ENCODE results near the gene AIDA.

DNA sequence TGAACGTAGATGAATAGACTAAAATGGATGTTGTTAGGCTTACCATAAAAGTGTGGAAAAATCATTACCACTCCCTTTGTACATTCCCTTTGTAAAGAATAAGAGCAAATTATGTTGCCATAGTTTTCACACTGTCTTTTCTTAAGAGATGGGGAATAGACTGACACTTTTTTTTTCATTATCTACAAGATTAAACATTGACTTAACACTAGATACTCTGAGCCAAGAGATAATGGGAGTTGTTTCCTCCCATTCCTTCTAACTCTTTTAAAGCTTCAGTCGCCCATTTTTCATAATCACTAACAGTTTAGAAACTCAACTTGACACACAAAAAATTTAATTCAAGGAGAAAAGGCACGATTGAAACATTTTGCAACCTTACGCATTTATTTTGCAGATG is 10.1 kb downstream of the AIDA start:
- TF ChIP-seq USF1 (IDR thresholded peaks at IDR 0.05; ENCODE audit: borderline replicate concordance, low read depth) (no peak), RXRA (IDR thresholded peaks at IDR 0.05; ENCODE audit: borderline replicate concordance, low read depth) (no peak), EP300 (IDR thresholded peaks at IDR 0.05; ENCODE audit: borderline replicate concordance in 1 of 2, low read depth in 1 of 2, low read length in 1 of 2) (no peak), EZH2phosphoT487 (IDR thresholded peaks at IDR 0.05; ENCODE audit: borderline replicate concordance, low read depth) (no peak), SIN3A (IDR thresholded peaks at IDR 0.05; ENCODE audit: borderline replicate concordance, low read depth, low read length) (no peak), POLR2AphosphoS5 (IDR thresholded peaks at IDR 0.05; ENCODE audit: low read depth, low read length) (no peak), NFIC (IDR thresholded peaks at IDR 0.05; ENCODE audit: borderline replicate concordance) (no peak), CHD2 (IDR thresholded peaks at IDR 0.05; ENCODE audit: low read length, partially characterized antibody) (no peak), GABPA (IDR thresholded peaks at IDR 0.05; ENCODE audit: low read depth) (no peak)
- TF ChIP-seq, protein P1, sequence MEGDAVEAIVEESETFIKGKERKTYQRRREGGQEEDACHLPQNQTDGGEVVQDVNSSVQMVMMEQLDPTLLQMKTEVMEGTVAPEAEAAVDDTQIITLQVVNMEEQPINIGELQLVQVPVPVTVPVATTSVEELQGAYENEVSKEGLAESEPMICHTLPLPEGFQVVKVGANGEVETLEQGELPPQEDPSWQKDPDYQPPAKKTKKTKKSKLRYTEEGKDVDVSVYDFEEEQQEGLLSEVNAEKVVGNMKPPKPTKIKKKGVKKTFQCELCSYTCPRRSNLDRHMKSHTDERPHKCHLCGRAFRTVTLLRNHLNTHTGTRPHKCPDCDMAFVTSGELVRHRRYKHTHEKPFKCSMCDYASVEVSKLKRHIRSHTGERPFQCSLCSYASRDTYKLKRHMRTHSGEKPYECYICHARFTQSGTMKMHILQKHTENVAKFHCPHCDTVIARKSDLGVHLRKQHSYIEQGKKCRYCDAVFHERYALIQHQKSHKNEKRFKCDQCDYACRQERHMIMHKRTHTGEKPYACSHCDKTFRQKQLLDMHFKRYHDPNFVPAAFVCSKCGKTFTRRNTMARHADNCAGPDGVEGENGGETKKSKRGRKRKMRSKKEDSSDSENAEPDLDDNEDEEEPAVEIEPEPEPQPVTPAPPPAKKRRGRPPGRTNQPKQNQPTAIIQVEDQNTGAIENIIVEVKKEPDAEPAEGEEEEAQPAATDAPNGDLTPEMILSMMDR (IDR thresholded peaks at IDR 0.05), result no peak
- TF ChIP-seq, protein P2, sequence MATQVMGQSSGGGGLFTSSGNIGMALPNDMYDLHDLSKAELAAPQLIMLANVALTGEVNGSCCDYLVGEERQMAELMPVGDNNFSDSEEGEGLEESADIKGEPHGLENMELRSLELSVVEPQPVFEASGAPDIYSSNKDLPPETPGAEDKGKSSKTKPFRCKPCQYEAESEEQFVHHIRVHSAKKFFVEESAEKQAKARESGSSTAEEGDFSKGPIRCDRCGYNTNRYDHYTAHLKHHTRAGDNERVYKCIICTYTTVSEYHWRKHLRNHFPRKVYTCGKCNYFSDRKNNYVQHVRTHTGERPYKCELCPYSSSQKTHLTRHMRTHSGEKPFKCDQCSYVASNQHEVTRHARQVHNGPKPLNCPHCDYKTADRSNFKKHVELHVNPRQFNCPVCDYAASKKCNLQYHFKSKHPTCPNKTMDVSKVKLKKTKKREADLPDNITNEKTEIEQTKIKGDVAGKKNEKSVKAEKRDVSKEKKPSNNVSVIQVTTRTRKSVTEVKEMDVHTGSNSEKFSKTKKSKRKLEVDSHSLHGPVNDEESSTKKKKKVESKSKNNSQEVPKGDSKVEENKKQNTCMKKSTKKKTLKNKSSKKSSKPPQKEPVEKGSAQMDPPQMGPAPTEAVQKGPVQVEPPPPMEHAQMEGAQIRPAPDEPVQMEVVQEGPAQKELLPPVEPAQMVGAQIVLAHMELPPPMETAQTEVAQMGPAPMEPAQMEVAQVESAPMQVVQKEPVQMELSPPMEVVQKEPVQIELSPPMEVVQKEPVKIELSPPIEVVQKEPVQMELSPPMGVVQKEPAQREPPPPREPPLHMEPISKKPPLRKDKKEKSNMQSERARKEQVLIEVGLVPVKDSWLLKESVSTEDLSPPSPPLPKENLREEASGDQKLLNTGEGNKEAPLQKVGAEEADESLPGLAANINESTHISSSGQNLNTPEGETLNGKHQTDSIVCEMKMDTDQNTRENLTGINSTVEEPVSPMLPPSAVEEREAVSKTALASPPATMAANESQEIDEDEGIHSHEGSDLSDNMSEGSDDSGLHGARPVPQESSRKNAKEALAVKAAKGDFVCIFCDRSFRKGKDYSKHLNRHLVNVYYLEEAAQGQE (IDR thresholded peaks at IDR 0.05; ENCODE audit: low read depth, low read length), result no peak
